ENCODE data around the gene ABCA3. TPM values are rescaled to one million over a fixed set of nuclear protein-coding genes. Genes with fewer than 3 reads are reported as not detected.

Gene ABCA3
- total and polyA plus RNA-seq, 2 donors: 5.5 to 8.3 TPM

DNA sequence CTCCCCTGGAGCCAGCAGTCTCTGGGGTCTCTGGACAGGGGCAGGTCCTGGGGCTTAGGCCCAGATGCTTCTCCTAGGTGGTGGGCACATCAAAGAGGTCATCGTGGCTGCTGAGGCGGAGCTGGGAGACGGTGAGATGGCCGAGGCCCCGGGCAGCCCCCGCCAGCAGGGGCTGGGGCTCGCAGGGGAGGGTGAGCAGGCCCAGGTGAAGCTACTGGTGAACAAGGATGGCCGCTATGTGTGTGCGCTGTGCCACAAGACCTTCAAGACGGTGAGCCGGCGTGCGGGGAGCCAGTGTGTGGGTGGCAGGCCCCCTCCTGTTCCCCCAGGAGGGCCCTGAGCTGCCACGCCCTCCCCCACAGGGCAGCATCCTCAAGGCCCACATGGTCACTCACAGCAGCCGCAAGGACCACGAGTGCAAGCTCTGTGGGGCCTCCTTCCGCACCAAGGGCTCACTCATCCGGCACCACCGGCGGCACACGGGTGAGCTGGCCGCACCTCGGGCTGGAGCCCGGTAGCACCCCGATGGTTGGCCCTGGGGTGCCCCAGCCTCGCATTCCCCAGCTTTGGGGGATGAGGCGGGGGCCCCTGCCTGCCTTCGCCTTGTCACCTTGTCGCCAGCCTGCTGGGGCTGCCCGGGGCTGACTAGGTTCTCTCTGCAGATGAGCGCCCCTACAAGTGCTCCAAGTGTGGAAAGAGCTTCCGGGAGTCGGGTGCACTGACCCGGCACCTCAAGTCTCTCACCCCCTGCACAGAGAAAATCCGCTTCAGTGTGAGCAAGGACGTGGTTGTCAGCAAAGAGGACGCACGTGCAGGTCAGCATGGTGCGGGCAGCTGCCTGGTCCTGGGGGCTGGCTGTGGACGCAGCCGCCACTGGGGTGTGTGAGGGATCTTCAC lies 108.2 kb downstream of the ABCA3 start:
- Histone ChIP-seq H3K4me3 (ENCODE audit: low read depth, low read length) (no peak overlapping the region), H3K4me1 (ENCODE audit: insufficient read depth) (peaks cover 1% of the 10 kb centered on the region), H3K36me3 (ENCODE audit: insufficient read depth) (peaks cover 20% of the 10 kb centered on the region), H3K27ac (ENCODE audit: low read depth) (no peak overlapping the region)
- 90% methylated on average over 41 of the region's 41 CpGs for WGBS
- no peak for DNase-seq (ENCODE audit: extremely low spot score)

DNA sequence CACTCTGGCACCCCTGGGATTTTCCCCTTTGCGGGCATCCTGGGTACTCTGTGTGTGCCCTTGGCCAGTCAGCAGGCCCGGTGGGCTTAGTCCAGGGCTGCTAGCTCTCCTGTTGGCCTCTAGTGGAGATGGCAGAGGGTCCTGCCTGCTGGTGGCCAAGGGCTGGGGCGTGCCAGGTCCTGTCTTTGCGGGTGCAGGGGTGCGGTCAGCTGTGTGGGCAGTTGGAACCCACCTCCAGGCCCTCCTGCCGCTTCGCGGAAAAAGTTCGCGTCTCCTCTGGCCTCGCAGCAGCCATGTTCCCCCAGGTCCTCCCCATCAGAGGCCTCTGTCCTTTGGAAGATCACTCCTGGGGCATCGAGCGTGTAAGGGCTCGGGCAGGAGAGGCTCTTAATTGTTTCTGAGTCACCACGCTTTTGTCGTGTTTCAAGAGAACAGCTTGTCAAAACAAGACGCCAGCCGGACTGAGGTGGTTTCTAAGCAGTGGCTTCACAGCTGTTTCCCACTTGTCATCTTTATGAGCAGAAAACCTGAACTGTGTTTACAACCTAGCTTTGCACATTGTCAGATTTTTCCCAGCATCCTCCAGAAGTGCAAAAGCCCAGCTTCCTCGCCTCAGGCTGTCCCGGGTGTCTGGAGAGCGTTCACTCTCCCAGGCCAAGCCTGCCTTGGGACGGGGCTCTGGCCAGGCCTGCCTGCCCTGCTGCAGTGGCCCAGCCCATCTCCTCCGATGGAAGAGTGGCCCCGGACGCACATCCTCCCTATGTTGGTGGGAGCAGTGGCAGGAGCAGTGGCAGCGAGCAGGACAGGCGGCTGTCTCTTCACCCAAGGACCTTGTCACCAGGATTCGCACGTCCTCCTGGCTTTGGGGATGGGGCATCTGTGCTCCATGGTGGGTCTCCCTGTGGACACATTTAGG lies 109.3 kb downstream of the ABCA3 start:
- Histone ChIP-seq H3K36me3 (ENCODE audit: insufficient read depth) (peaks cover 20% of the 10 kb centered on the region), H3K4me3 (ENCODE audit: low read depth, low read length) (no peak overlapping the region), H3K4me1 (ENCODE audit: insufficient read depth) (no peaks in the 10 kb centered on the region), H3K27ac (ENCODE audit: low read depth) (no peak overlapping the region)
- DNase-seq (ENCODE audit: extremely low spot score): no peak
- WGBS: 80% methylated on average over 29 of the region's 29 CpGs

DNA sequence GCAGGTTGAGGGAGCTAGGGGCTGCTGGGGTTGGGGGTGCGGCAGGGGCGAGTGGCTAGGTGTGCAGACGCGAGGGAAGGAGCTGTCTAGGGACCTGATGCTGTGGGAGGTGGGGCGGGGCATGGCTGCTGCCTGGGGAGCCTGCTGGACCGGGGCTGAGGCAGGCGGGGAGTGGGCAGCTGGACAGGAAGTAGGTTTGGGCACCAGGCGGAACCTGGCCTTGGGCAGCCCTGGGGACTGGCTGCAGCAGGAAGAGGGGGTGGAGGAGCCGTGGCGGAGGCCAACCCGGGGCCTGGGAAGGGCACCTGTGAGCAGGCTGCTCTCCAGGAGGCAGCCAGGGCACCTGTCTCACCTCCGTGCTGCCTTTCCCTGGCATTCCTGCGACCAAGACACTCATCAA lies 110.2 kb downstream of the ABCA3 start:
- DNase-seq (ENCODE audit: extremely low spot score): no peak
- H3K4me3 ChIP-seq (ENCODE audit: low read depth, low read length): no peak overlapping the region
- no peaks in the 10 kb centered on the region for H3K4me1 ChIP-seq (ENCODE audit: insufficient read depth)
- H3K27ac ChIP-seq (ENCODE audit: low read depth): no peak overlapping the region
- WGBS: 89% methylated on average over 13 of the region's 13 CpGs
- peaks cover 16% of the 10 kb centered on the region for H3K36me3 ChIP-seq (ENCODE audit: insufficient read depth)

DNA sequence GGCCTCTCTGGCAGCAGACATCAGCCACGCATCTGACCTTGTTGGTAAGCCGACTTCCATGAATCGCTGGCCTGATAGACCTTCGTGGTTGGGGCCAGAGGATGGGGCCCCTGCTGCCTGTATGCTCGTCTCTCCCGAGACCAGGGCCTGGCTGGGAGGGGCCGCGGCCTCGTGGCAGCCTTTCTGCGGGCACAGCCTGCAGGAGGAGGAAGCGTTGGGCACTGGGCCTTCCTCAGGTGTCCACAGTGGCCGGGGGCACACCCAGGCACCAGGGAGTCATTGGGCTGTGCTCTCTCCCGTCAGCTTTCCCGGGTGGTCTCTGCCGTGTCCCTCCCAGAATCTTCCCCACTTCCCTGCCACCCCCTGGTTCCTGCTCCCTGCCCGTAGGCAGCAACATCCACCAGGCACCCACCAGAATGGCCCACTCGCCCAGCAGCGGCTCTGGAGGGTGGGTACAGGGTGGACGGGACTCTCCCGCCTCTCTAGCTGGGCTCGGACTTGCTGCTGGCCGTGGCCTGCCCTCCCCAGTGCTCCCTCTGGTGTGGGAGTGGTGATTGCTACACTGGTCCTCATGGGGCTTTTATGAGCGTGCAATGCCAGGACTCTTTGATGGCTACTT lies 110.8 kb downstream of the ABCA3 start:
- no peak for DNase-seq (ENCODE audit: extremely low spot score)
- Histone ChIP-seq H3K4me1 (ENCODE audit: insufficient read depth) (no peaks in the 10 kb centered on the region), H3K36me3 (ENCODE audit: insufficient read depth) (peaks cover 16% of the 10 kb centered on the region), H3K4me3 (ENCODE audit: low read depth, low read length) (no peak overlapping the region), H3K27ac (ENCODE audit: low read depth) (no peak overlapping the region)
- WGBS: 91% methylated on average over 23 of the region's 23 CpGs

- Histone ChIP-seq H3K4me3 (ENCODE audit: low read depth, low read length) (no peak overlapping the region), H3K4me1 (ENCODE audit: insufficient read depth) (no peaks in the 10 kb centered on the region), H3K27ac (ENCODE audit: low read depth) (no peak overlapping the region), H3K36me3 (ENCODE audit: insufficient read depth) (peaks cover 16% of the 10 kb centered on the region)
- no peak for DNase-seq (ENCODE audit: extremely low spot score)
- 85% methylated on average over 12 of the region's 12 CpGs for WGBS
Observed at GRCh38 chr16:2229091-2229490, 111.4 kb downstream of the ABCA3 start.

- 89% methylated on average over 25 of the region's 25 CpGs for WGBS
Observed at GRCh38 chr16:2228161-2228824, 112.2 kb downstream of the ABCA3 start.

DNA sequence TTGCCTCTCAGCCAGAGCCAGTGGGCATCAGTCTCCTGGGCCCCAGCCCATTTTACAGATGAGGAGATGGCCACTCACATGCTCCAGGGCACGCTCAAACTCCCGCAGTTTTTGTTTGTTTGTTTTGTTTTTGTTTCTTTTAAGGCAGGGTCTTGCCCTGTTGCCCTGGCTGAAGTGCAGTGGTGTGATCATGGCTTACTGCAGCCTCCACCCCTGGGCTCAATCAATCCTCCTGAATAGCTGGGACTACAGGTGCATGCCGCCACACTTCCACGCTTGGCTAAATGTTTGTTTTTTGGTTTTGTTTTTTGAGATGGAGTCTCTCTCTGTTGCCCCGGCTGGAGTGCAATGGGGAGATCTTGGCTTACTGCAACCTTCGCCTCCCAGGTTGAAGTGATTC lies 113.6 kb downstream of the ABCA3 start:
- Histone ChIP-seq H3K36me3 (ENCODE audit: insufficient read depth) (peaks cover 2% of the 10 kb centered on the region), H3K4me3 (ENCODE audit: low read depth, low read length) (no peak overlapping the region), H3K4me1 (ENCODE audit: insufficient read depth) (no peaks in the 10 kb centered on the region), H3K27ac (ENCODE audit: low read depth) (no peak overlapping the region)
- 93% methylated on average over 6 of the region's 6 CpGs for WGBS
- DNase-seq (ENCODE audit: extremely low spot score): no peak

More at GRCh38 chr16:2228161-2228824, 112.2 kb downstream of the ABCA3 start:
- Histone ChIP-seq H3K4me1 (ENCODE audit: insufficient read depth) (no peaks in the 10 kb centered on the region), H3K36me3 (ENCODE audit: insufficient read depth) (peaks cover 14% of the 10 kb centered on the region), H3K4me3 (ENCODE audit: low read depth, low read length) (no peak overlapping the region), H3K27ac (ENCODE audit: low read depth) (no peak overlapping the region)
- no peak for DNase-seq (ENCODE audit: extremely low spot score)

DNA sequence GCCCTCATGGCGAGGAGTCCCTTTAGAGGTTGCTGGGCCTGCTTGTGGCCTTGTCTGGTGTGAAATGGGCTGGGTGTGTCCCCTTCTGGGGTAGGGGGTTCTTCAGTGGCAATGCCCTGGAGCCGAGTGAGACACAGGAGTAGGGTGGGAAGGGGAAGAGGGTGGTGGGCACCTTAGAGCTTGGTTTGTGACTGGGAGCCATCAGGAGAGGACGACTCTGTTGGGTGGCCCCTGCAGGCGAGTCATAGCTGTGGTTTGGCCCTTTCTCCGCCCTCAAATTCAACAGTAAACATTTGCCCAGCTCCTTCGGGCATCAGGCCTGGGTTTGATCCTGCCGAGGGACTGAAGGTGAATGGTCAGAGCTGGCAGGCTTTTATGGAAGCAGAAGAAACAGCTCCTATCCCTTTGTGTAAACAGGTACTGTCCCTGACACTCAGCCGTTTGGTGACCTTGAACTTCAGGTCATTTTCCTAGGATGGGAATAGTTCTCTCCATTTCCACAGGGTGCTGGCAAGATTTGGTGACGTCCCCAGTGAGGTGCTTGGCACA lies 114.2 kb downstream of the ABCA3 start:
- no peak for DNase-seq (ENCODE audit: extremely low spot score)
- WGBS: 69% methylated on average over 9 of the region's 9 CpGs

More for the DNA sequence above, 114.2 kb downstream of the ABCA3 start:
- H3K4me1 ChIP-seq (ENCODE audit: insufficient read depth): no peaks in the 10 kb centered on the region
- no peak overlapping the region for H3K27ac ChIP-seq (ENCODE audit: low read depth)
- H3K4me3 ChIP-seq (ENCODE audit: low read depth, low read length): no peak overlapping the region
- peaks cover 2% of the 10 kb centered on the region for H3K36me3 ChIP-seq (ENCODE audit: insufficient read depth)

Small RNAs within 50 kb of the gene (small RNA-seq; reads per million reads assigned to genes)
- gene MIR3677 (not detected), gene MIR4717 (not detected)

Other genes with a start within 250 kb of the ABCA3 start
- 79.5 TPM for gene PKD1, start 204.8 kb downstream of the ABCA3 start, total RNA-seq
- 197 TPM for gene PKD1, start 204.8 kb downstream of the ABCA3 start, polyA plus RNA-seq
- gene RAB26, start 192.1 kb downstream of the ABCA3 start, total RNA-seq: 0.63 TPM
- gene RAB26, start 192.1 kb downstream of the ABCA3 start, polyA plus RNA-seq: 0.63 TPM
- gene TRAF7, start 184.9 kb downstream of the ABCA3 start, total RNA-seq: 21.9 TPM
- gene TRAF7, start 184.9 kb downstream of the ABCA3 start, polyA plus RNA-seq: 57.0 TPM
- 0.69 TPM for gene CASKIN1, start 144.1 kb downstream of the ABCA3 start, total RNA-seq
- gene CASKIN1, start 144.1 kb downstream of the ABCA3 start, polyA plus RNA-seq: 0.48 TPM
- 9.3 TPM for gene MLST8, start 135.3 kb downstream of the ABCA3 start, total RNA-seq
- gene MLST8, start 135.3 kb downstream of the ABCA3 start, polyA plus RNA-seq: 50.4 TPM
- gene BRICD5, start 129.9 kb downstream of the ABCA3 start, total RNA-seq: 4.0 TPM
- 5.0 TPM for gene BRICD5, start 129.9 kb downstream of the ABCA3 start, polyA plus RNA-seq
- gene PGP, start 125.9 kb downstream of the ABCA3 start, total RNA-seq: 4.8 TPM
- 10.5 TPM for gene PGP, start 125.9 kb downstream of the ABCA3 start, polyA plus RNA-seq
- gene E4F1, start 117.1 kb downstream of the ABCA3 start, total RNA-seq: 14.0 TPM
- gene E4F1, start 117.1 kb downstream of the ABCA3 start, polyA plus RNA-seq: 27.5 TPM
- gene DNASE1L2, start 104.3 kb downstream of the ABCA3 start, total RNA-seq: 0.74 TPM
- gene DNASE1L2, start 104.3 kb downstream of the ABCA3 start, polyA plus RNA-seq: 0.77 TPM
- 16.6 TPM for gene ECI1, start 89.1 kb downstream of the ABCA3 start, total RNA-seq
- gene ECI1, start 89.1 kb downstream of the ABCA3 start, polyA plus RNA-seq: 93.2 TPM
- 47.5 TPM for gene RNPS1, start 72.6 kb downstream of the ABCA3 start, total RNA-seq
- gene RNPS1, start 72.6 kb downstream of the ABCA3 start, polyA plus RNA-seq: 188 TPM
- 9.6 TPM for gene CCNF, start 88.7 kb upstream of the ABCA3 start, total RNA-seq
- gene CCNF, start 88.7 kb upstream of the ABCA3 start, polyA plus RNA-seq: 2.2 TPM
- 2.4 TPM for gene TEDC2, start 119.4 kb upstream of the ABCA3 start, total RNA-seq
- 1.1 TPM for gene TEDC2, start 119.4 kb upstream of the ABCA3 start, polyA plus RNA-seq
- 5.2 TPM for gene NTN3, start 130.6 kb upstream of the ABCA3 start, total RNA-seq
- 0.19 TPM for gene NTN3, start 130.6 kb upstream of the ABCA3 start, polyA plus RNA-seq
- gene TBC1D24, start 134.4 kb upstream of the ABCA3 start, total RNA-seq: 11.2 TPM
- gene TBC1D24, start 134.4 kb upstream of the ABCA3 start, polyA plus RNA-seq: 5.8 TPM
- 15.0 TPM for gene ATP6V0C, start 173.2 kb upstream of the ABCA3 start, total RNA-seq
- 193 TPM for gene ATP6V0C, start 173.2 kb upstream of the ABCA3 start, polyA plus RNA-seq
- 16.4 TPM for gene AMDHD2, start 179.6 kb upstream of the ABCA3 start, total RNA-seq
- 40.2 TPM for gene AMDHD2, start 179.6 kb upstream of the ABCA3 start, polyA plus RNA-seq
- gene CEMP1, start 190.7 kb upstream of the ABCA3 start, total RNA-seq: not detected
- gene CEMP1, start 190.7 kb upstream of the ABCA3 start, polyA plus RNA-seq: 0.85 TPM
- gene PDPK1, start 197.3 kb upstream of the ABCA3 start, total RNA-seq: 20.0 TPM
- gene PDPK1, start 197.3 kb upstream of the ABCA3 start, polyA plus RNA-seq: 26.0 TPM